ENCODE results near the gene DBP.
A peak's percentile ranks its signal among the peaks of the same experiment; 100 is the strongest.

The DBP gene

GRCh38 chr19:48627865-48628314 is 9.3 kb downstream of the DBP start:
- TF ChIP-seq SIN3A (IDR thresholded peaks at IDR 0.05; ENCODE audit: borderline replicate concordance, insufficient read depth, low read length) (no peak), POLR2AphosphoS5 (IDR thresholded peaks at IDR 0.05; ENCODE audit: low read depth, low read length) (no peak; the same call in 1 of the 2 replicates), REST (IDR thresholded peaks at IDR 0.05; ENCODE audit: insufficient read depth in 1 of 2, low read depth in 2 of 2, low read length in 2 of 2) (no peak)

- TF ChIP-seq POLR2AphosphoS5 (IDR thresholded peaks at IDR 0.05; ENCODE audit: low read depth, low read length) (no peak; the same call in 1 of the 2 replicates), SIN3A (IDR thresholded peaks at IDR 0.05; ENCODE audit: borderline replicate concordance, insufficient read depth, low read length) (no peak), TAF1 (IDR thresholded peaks at IDR 0.05; ENCODE audit: borderline replicate concordance, insufficient read depth, low read length) (no peak), REST (IDR thresholded peaks at IDR 0.05; ENCODE audit: insufficient read depth in 1 of 2, low read depth in 2 of 2, low read length in 2 of 2) (no peak), FOXP2 (optimal IDR thresholded peaks at IDR 0.05; ENCODE audit: borderline replicate concordance, extremely low read depth, extremely low read length, insufficient read depth) (no peak)
Observed at GRCh38 chr19:48627201-48627864, 9.8 kb downstream of the DBP start.

- TF ChIP-seq TAF1 (IDR thresholded peaks at IDR 0.05; ENCODE audit: borderline replicate concordance, insufficient read depth, low read length) (no peak), SIN3A (IDR thresholded peaks at IDR 0.05; ENCODE audit: borderline replicate concordance, insufficient read depth, low read length) (no peak), POLR2AphosphoS5 (IDR thresholded peaks at IDR 0.05; ENCODE audit: low read depth, low read length) (no peak), REST (IDR thresholded peaks at IDR 0.05; ENCODE audit: insufficient read depth in 1 of 2, low read depth in 2 of 2, low read length in 2 of 2) (no peak), FOXP2 (optimal IDR thresholded peaks at IDR 0.05; ENCODE audit: borderline replicate concordance, extremely low read depth, extremely low read length, insufficient read depth) (no peak)
Observed at GRCh38 chr19:48625891-48626327, 11.3 kb downstream of the DBP start.

- TF ChIP-seq POLR2AphosphoS5 (IDR thresholded peaks at IDR 0.05; ENCODE audit: low read depth, low read length) = no peak
- TF ChIP-seq FOXP2 (optimal IDR thresholded peaks at IDR 0.05; ENCODE audit: borderline replicate concordance, extremely low read depth, extremely low read length, insufficient read depth) = no peak
Observed at GRCh38 chr19:48624791-48625723, 12.1 kb downstream of the DBP start.

- TF ChIP-seq REST (IDR thresholded peaks at IDR 0.05; ENCODE audit: insufficient read depth in 1 of 2, low read depth in 2 of 2, low read length in 2 of 2) = no peak
- peak; percentile 8; the same call in 1 of the 2 replicates for TF ChIP-seq POLR2AphosphoS5 (IDR thresholded peaks at IDR 0.05; ENCODE audit: low read depth, low read length)
- peak; percentile 72 for TF ChIP-seq FOXP2 (optimal IDR thresholded peaks at IDR 0.05; ENCODE audit: borderline replicate concordance, extremely low read depth, extremely low read length, insufficient read depth)
Observed at GRCh38 chr19:48624067-48624594, 13.0 kb downstream of the DBP start.
